GM12864 (cell line): ENCODE results near the gene INSYN2B.

ENCODE experiments used
- DNase-seq: peaks from one replicate; pipeline ENCODE4 v3.0.0-alpha.2; 2011; ENCODE audit warnings: low read depth
- H3K4me3 ChIP-seq: 2 replicates; pipeline ENCODE4 v1.5.1; 2011; ENCODE audit warnings: mild to moderate bottlenecking, low read depth, low read length, control low read depth
- CTCF ChIP-seq: IDR thresholded peaks from 2 replicates; pipeline ENCODE4 v1.5.1; 2011; ENCODE audit warnings: low read depth, mild to moderate bottlenecking, moderate library complexity, low read length, control low read depth, inconsistent platforms; ENCODE audit errors: missing control alignments

INSYN2B gene

GRCh38 chr5:169832845-169833244 is 147.4 kb downstream of the INSYN2B start:
- no peak overlapping the region for H3K4me3 ChIP-seq
- DNase-seq: no peak
- TF ChIP-seq CTCF: no peak

- no peak for DNase-seq
- no peak for TF ChIP-seq CTCF
- no peak overlapping the region for H3K4me3 ChIP-seq
Observed at GRCh38 chr5:169832304-169832703, 148.0 kb downstream of the INSYN2B start.

- DNase-seq: no peak
- TF ChIP-seq CTCF: no peak
- no peak overlapping the region for H3K4me3 ChIP-seq
Observed at GRCh38 chr5:169831331-169831730, 149.0 kb downstream of the INSYN2B start.

- no peak overlapping the region for H3K4me3 ChIP-seq
- no peak for DNase-seq
- no peak for TF ChIP-seq CTCF
Observed at GRCh38 chr5:169828385-169828784, 151.9 kb downstream of the INSYN2B start.

DNA sequence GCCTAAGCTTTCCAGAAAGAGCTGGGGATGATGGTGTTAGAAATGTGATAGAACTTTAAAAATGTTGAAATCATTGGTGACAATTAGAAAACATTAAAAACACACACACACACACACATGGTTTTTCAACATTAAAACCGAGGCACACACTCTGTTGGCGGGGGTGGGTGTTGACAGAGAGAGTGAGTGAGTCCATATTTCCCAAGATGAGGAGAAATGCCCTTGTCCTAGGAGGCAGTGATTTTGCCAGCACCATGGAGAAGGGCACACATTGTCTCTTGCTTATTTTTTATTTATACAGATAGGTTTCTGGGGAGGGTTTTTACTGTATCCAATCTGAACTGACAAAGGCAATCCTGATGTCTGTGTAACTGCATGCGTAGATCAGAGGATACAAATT is 152.5 kb downstream of the INSYN2B start:
- H3K4me3 ChIP-seq: no peak overlapping the region
- DNase-seq: no peak

DNA sequence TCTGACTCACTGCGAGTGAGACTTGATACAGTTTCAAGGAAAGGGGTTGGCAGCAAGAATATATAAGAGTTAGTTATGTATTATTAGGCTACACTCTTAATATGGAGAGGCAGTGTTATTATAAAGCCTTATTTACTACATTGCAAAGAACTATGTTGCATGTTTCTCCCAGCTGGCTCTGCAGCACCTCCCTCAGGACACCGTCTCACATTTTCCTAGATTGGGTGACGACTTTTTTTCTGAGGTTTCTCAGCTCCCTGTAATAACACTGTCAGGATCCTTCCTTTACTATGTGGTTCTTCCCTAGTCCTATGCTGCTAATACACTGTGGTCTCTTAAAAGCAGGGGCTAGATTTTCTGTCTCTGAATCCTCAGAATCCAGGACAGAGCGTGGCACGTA is 153.7 kb downstream of the INSYN2B start:
- no peak overlapping the region for H3K4me3 ChIP-seq
- no peak for DNase-seq
- TF ChIP-seq CTCF: no peak

More for the DNA sequence above, 152.5 kb downstream of the INSYN2B start:
- no peak for TF ChIP-seq CTCF

DNA sequence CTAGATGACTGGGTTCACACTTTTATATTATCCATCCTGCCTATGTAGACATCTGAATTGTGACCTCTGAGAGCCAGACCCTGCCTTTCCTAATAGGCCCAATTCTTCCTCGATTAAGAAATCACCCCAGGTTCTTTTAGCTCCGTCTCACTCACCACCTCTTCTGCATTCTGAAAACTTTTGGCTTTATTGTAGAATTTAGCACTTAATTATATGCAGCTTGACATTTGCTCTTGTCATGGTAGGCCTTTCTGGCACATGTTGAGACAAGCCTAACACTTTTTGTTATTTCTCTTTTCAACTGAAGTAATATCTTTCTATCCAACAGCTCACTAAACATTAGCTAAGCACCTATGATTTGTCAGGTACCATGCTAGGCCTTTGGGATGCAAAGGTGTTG is 163.3 kb downstream of the INSYN2B start:
- H3K4me3 ChIP-seq: no peak overlapping the region
- no peak for DNase-seq
- TF ChIP-seq CTCF: no peak
